Stimulated activated CD4-positive, alpha-beta T cell treated with anti-CD3 and anti-CD28 coated beads, Interleukin-4, amount 100 ng/mL, for 4 hours (primary cell): ENCODE measurements around the gene SPINK1.
A peak's percentile ranks its signal among the peaks of the same experiment; 100 is the strongest.
"Not testable (repeated sequence)": the region's sequence is repeated elsewhere in the genome, so short reads cannot be mapped to it uniquely, and the experiment has no call there.

Experiments
- DNase-seq, 2 experiments: peaks; one replicate each; pipeline ENCODE4 v3.0.0-alpha.2; 2020

SPINK1 gene

DNA sequence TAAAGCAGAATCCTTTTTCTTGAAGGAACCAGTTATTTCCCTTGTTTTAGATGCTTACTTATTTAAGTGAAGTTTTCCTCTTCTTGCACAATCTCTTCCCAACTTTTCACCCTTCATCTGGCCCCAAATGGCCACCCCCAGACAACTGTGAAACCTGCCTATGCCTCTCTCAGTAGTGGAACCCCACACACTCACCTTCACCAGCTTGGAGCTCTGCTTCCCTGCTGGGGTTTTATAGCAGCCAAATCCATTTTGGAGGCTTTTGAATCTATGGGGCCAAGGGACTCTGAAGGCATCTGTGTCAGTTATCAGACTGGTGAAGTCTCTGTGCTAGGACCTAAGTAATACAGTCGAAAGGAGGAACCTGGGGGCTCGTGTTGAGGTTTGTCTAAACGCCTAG lies 22.9 kb upstream of the SPINK1 start:
- DNase-seq: no peak

GRCh38 chr5:147853372-147853987 lies 22.0 kb upstream of the SPINK1 start:
- no peak for DNase-seq

- no peak for DNase-seq
Measured at GRCh38 chr5:147852365-147852764, 20.9 kb upstream of the SPINK1 start.

GRCh38 chr5:147851578-147851977 lies 20.1 kb upstream of the SPINK1 start:
- no peak for DNase-seq

DNA sequence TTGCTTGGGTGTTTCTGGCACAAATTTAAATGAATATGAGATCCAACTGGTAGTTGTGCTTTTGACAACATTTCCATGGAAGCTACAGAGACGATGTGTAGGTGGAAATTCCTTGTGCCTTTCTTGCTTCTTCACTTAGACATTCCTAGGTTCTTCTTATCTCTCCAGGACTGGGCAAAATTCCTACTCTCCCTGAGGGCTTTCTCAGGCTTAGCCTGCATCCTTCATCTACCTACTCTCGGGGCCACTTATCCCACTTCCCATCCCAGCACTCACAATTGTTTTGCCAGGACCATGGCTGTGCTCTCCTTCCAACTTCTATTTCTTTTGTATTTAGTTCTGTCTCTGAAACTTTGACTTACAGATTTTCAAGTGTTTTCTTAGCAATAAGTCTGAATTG lies 17.8 kb upstream of the SPINK1 start:
- DNase-seq: no peak

- no peak for DNase-seq
Measured at GRCh38 chr5:147845618-147846017, 14.1 kb upstream of the SPINK1 start.

DNA sequence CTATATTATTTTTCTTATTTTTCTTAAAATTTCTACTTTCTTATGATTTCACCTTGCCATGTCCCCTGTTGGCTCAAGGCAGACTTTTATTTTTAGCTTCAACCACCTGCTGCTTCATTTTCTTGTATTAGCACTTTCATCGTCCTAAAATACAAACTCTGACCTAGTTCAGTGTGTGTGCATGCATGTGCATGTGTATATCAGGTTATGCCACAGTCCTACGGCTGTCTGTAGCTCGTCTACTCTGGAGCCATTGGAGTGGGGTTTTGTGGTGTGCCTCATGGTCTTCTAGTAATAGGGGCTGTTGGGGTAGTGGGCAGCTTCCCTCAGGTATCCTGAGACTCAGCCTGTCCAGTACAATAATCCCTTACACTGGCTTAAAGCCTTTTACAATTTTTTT lies 13.4 kb upstream of the SPINK1 start:
- no peak for DNase-seq

GRCh38 chr5:147842869-147843268 lies 11.4 kb upstream of the SPINK1 start:
- DNase-seq: no peak

DNA sequence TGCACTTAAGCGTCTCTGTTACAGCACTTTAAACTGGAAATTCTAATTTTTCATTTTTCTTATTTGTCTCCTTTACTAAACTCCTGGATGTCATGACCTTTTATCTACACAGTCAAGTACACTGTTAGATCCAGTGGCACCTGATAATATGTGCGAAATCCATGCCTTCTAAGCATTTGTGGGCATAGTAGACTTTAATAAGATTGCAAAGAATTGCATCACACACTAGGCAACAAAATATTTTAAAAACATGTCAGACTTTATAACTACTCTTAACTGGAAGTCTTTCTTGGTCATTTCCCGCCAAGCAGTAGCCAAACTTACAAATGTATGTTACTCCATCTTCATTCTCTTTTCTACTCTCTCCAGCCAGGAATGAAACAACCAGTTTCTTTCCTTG lies 5.0 kb upstream of the SPINK1 start:
- DNase-seq: no peak

DNA sequence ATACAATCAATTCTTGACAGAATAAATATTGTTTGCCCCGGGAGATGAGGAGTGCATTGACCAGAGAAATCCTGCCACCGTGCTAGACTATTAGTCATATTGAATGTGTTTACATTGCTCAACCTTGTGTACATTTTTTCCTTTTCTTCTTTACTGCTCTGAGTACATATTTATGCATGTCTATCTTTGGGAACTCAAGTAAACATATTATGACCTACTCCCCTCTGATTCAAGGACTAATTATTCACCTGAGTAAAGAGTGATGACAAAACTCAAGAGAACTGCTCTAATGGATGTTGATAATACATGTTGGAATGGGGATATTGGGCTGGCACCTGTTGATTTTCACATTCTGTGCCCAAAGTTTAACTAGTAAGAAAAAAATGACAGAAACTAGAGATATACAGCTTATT lies 3.9 kb upstream of the SPINK1 start:
- no peak for DNase-seq

GRCh38 chr5:147832541-147832940 lies 1.1 kb upstream of the SPINK1 start:
- DNase-seq: no peak

GRCh38 chr5:147830035-147830434 lies 1.4 kb downstream of the SPINK1 start:
- no peak for DNase-seq

DNA sequence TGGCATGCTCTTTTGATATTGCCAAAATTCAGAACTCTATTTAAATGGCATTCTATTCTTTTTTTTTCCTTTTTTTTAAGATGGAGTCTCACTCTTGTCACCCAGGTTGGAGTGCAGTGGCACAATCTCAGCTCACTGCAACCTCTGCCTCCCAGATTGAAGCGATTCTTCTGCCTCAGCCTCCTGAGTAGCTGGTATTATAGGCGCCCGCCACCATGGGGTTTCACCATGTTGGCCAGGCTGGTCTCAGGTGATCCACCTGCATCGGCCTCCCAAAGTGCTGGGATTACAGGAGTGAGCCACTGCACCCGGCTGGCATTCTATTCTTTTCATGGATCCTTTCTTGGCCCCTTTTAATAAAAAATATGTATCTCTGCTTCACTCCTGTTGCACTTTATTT lies 4.5 kb downstream of the SPINK1 start:
- DNase-seq: not testable (repeated sequence)

GRCh38 chr5:147826361-147826760 lies 5.1 kb downstream of the SPINK1 start:
- DNase-seq: no peak

GRCh38 chr5:147822686-147823491 lies 8.6 kb downstream of the SPINK1 start:
- peak; percentile 4 to 5 for DNase-seq

DNA sequence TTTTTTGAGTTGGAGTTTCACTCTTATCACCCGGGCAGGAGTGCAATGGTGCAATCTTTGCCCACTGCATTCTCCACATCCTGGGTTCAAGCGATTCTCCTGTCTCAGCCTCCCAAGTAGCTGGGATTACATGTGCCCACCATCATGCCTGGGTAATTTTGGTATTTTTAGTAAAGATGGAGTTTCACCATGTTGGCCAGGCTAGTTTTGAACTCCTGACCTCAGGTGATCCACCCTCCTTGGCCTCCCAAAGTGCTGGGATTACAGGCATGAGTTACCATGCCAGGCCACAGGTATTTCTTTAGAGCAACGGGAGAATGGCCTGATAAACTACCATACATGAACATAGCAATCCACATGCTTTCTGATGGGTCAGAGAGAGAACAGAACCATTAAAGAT lies 9.2 kb downstream of the SPINK1 start:
- not testable (repeated sequence) for DNase-seq

GRCh38 chr5:147821766-147822165 lies 9.7 kb downstream of the SPINK1 start:
- DNase-seq: no peak

DNA sequence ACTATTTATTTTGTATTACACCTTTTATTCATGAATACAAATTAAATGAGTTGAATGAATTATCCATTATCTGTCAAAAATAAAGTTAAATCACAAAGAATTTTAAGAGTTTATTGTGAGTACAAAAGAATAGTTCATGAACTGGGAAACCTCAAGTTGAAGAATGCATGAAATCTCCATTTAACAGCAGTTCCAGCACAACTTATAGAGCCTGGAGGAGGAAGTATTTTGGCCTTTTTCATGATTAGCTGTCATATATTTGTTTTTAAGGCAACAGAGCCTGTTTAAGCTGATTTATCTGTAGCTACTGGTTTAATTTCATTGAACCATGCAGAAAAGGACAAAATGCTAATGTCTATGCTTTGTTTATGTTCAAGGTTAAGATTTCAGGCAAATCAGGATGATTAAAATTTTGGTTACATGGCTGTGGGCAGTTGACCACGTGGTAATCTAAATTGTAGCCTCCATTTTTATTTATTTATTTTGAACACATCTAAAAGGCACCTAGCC lies 12.2 kb downstream of the SPINK1 start:
- DNase-seq: no peak

DNA sequence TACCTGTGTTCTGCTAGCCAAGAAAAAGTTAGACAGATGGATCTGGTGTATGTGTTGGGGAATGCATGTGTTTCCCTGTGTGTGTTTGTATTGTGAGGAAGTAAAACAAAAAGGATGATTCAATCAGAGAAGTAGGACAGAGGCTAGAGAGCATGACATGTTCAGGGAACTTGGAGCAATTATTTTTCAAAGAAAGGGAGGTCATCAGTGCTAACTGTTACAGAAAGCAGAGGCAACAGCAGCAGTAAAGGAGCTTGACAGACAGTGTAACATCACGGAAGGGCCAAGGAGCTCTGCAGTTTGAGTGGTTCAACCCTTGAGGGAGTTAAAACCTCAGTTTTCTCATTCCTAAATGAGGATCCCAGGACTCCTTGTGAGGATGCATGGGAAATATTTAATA lies 13.2 kb downstream of the SPINK1 start:
- no peak for DNase-seq

- no peak for DNase-seq
Measured at GRCh38 chr5:147813696-147814095, 17.8 kb downstream of the SPINK1 start.

DNA sequence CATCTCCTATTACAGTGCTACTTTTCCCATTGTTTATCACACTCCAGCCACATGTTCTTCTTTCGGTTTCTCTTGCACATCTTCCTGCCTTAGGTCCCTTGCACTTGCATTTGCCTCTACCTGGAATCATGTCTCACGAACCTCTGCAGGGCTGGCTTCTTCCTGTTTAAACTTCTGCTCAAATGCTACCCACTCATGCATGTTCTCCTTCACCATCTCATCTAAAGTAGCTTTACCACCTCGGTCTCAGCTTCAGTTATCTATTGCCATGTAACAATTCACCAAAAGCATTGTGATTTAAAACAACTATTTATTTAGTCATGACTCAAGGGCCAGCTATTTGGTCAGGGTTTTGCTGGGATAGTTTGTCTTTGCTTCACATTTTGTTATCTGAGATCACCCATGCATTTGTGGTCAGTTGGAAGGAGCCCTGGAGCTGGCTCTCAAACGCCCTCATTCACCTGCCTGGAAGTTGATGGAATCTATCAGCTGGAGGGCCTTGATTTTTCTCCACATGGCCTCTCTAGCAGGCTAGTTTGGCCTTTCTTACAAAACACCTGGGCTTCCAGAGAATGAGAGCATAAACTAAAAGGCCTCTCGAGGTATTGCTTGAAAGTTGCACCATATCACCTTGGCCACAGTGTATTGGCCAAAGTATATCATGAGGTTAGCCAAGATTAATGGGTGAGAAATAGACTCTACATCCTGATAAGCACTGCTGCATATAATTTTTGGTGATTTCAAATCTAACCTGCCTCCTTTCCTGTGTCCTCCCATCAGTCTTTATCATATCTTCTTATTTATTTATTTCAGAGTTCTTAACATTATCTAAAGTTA lies 21.4 kb downstream of the SPINK1 start:
- no peak for DNase-seq

DNA sequence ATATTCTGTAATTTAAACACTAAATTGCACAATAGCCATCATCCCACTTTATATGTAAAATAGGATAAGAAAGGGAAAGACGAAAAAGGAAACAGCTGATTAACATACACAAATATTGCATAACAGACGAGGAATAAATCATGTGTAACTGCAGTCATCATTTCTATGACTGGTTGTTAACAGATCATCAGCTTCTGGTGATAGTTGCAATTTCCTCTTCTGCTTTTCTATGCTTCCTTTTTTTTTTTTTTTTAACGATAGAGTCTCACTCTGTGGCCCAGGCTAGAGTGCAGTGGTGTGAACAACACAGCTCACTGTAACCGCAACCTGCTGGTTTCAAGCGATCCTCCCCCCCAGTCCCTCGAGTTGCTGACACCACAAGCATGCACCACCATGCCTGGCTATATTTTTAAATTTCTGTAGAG lies 26.4 kb downstream of the SPINK1 start:
- no peak for DNase-seq

GRCh38 chr5:147804334-147804733 lies 27.1 kb downstream of the SPINK1 start:
- DNase-seq: no peak

DNA sequence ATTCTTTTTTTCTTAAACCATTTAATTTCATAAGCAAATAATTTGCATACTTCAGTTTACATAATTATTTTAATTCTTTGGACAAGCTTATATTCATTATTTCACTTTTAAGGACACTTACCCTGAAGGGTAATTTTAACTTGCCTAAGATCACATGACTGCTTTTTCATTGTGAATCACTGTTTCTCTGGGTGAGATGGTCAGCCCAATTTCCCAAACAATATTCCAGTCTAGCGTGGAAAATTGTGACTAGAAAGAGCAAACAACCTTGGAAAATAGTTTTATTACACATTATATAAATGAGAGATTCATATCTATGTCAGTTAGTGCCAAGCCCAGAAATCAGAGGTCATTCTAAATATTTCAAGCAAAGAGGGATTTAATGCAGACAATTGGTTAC lies 27.5 kb downstream of the SPINK1 start:
- DNase-seq: no peak
